H1 (cell line): ENCODE measurements around the gene CAV3. TPM values are rescaled to one million over a fixed set of nuclear protein-coding genes. Genes with fewer than 3 reads are reported as not detected.

Experiments used
- CTCF ChIA-PET: fragments of 300-600 bp; sonication (Branson Sonifier 250); formaldehyde crosslinking; loops from one replicate; lab custom pipeline; 2021; ENCODE audit not compliant: partially characterized antibody; lab: Charles Lee
- POLR2A ChIA-PET: fragments of 300-600 bp; sonication (Branson Sonifier 250); formaldehyde crosslinking; loops from one replicate; lab custom pipeline; 2021; ENCODE audit warnings: inconsistent platforms; ENCODE audit not compliant: partially characterized antibody; lab: Charles Lee
- DNase-seq, 2 experiments: peaks; one replicate each; pipeline versions ENCODE4 v3.0.0 to v3.0.0-alpha.2; 2010 to 2022; ENCODE audit warnings: low spot score in 2 of 2, low read depth in 1 of 2, mixed read lengths in 1 of 2
- FAIRE-seq: peaks from 2 replicates; lab custom pipeline; 2011; peaks lifted over from hg19 to GRCh38; lab: Jason Lieb, UNC
- H2AFZ ChIP-seq: 2 replicates; pipeline ENCODE4 v1.8.1; 2012; ENCODE audit warnings: low read length, inconsistent platforms
- H2AK5ac ChIP-seq: 2 replicates; pipeline ENCODE4 v1.6.1; 2013; ENCODE audit warnings: low read depth, low read length
- H2BK120ac ChIP-seq: replicated peaks from 2 replicates; pipeline ENCODE3; 2013; ENCODE audit warnings: low read depth, low read length, inconsistent platforms
- H2BK12ac ChIP-seq: 2 replicates; pipeline ENCODE4 v1.6.1; 2013; ENCODE audit warnings: low read depth, low read length
- H2BK15ac ChIP-seq: 2 replicates; pipeline ENCODE4 v1.6.1; 2013; ENCODE audit warnings: low read length
- H2BK20ac ChIP-seq: 2 replicates; pipeline ENCODE4 v1.6.1; 2013; ENCODE audit warnings: low read length
- H2BK5ac ChIP-seq: 2 replicates; pipeline ENCODE4 v1.6.1; 2013; ENCODE audit warnings: low read depth, low read length
- H3K14ac ChIP-seq: 2 replicates; pipeline ENCODE4 v1.6.1; 2013; ENCODE audit warnings: inconsistent platforms; ENCODE audit not compliant: insufficient read length
- H3K18ac ChIP-seq: 2 replicates; pipeline ENCODE4 v1.6.1; 2013; ENCODE audit warnings: low read length; ENCODE audit errors: extremely low read depth
- H3K23ac ChIP-seq: 2 replicates; pipeline ENCODE4 v1.6.1; 2013; ENCODE audit warnings: inconsistent platforms; ENCODE audit not compliant: insufficient read length
- H3K23me2 ChIP-seq: 2 replicates; pipeline ENCODE4 v1.6.1; 2013; ENCODE audit warnings: low read depth, low read length
- H3K27ac ChIP-seq: 2 replicates; pipeline ENCODE4 v1.6.1; 2011; ENCODE audit warnings: low read depth, low read length, inconsistent platforms
- H3K27me3 ChIP-seq, 4 experiments: replicated peaks in 1 of 4; 1 replicate in 1 of 4; 2 replicates in 3 of 4; pipeline versions ENCODE4 v1.6.1 to v1.8.1; 2011 to 2013; ENCODE audit warnings: low read length in 3 of 4, mild to moderate bottlenecking in 3 of 4, inconsistent platforms in 2 of 4, mixed read lengths in 2 of 4, moderate library complexity in 1 of 4; ENCODE audit not compliant: control insufficient read depth in 3 of 4, insufficient read depth in 3 of 4; ENCODE audit errors: extremely low read depth in 1 of 4
- H3K36me3 ChIP-seq, 4 experiments: 2 replicates each; pipeline versions ENCODE4 v1.6.1 to v1.8.1; 2011 to 2013; ENCODE audit warnings: mild to moderate bottlenecking in 4 of 4, low read length in 3 of 4, moderate library complexity in 2 of 4, control low read depth in 1 of 4, inconsistent platforms in 1 of 4; ENCODE audit not compliant: insufficient read depth in 4 of 4, control insufficient read depth in 2 of 4
- H3K4ac ChIP-seq: replicated peaks from 2 replicates; pipeline ENCODE3; 2013; ENCODE audit warnings: low read length, low read depth, mixed read lengths, inconsistent platforms; ENCODE audit not compliant: insufficient read length
- H3K4me1 ChIP-seq, 4 experiments: replicated peaks in 1 of 4; 1 replicate in 1 of 4; 2 replicates in 3 of 4; pipeline versions ENCODE4 v1.6.1 to v1.8.1; 2011 to 2013; ENCODE audit warnings: low read length in 3 of 4, inconsistent platforms in 2 of 4, mixed read lengths in 1 of 4; ENCODE audit not compliant: insufficient read depth in 4 of 4, control insufficient read depth in 3 of 4
- H3K4me2 ChIP-seq, 2 experiments: 2 replicates each; pipeline versions ENCODE4 v1.6.1 to v1.8.1; 2011 to 2013; ENCODE audit warnings: low read depth in 2 of 2, low read length in 2 of 2, control low read depth in 1 of 2, inconsistent platforms in 1 of 2, mild to moderate bottlenecking in 1 of 2; ENCODE audit not compliant: insufficient read depth in 1 of 2
- H3K4me3 ChIP-seq, 4 experiments: fragments of 200-600, 300-600 bp in 1 of 4; sonication (generic), shearing (Covaris generic), sonication (Bioruptor Twin) in 1 of 4; 2 replicates each; pipeline versions ENCODE4 v1.5.1 to v1.8.1; 2011 to 2016; ENCODE audit warnings: low read length in 4 of 4, low read depth in 3 of 4, control low read depth in 2 of 4, inconsistent platforms in 2 of 4, mild to moderate bottlenecking in 2 of 4, mixed read lengths in 1 of 4, moderate library complexity in 1 of 4; ENCODE audit not compliant: insufficient read depth in 2 of 4; ENCODE audit errors: extremely low read depth in 1 of 4
- H3K56ac ChIP-seq: replicated peaks from 2 replicates; pipeline ENCODE3; 2013; ENCODE audit warnings: low read depth, mild to moderate bottlenecking, mixed read lengths, low read length, inconsistent platforms; ENCODE audit not compliant: insufficient read length
- H3K79me1 ChIP-seq: 2 replicates; pipeline ENCODE4 v1.6.1; 2013; ENCODE audit warnings: low read depth, low read length, control low read depth
- H3K79me2 ChIP-seq, 2 experiments: 2 replicates each; pipeline versions ENCODE4 v1.6.1 to v1.8.1; 2012 to 2013; ENCODE audit warnings: low read length in 2 of 2, mild to moderate bottlenecking in 2 of 2, inconsistent platforms in 1 of 2; ENCODE audit not compliant: insufficient read depth in 2 of 2, control insufficient read depth in 1 of 2
- H3K9ac ChIP-seq, 4 experiments: replicated peaks in 1 of 4; 1 replicate in 1 of 4; 2 replicates in 3 of 4; pipeline versions ENCODE4 v1.6.1 to v1.8.1; 2011 to 2013; ENCODE audit warnings: low read depth in 3 of 4, low read length in 3 of 4, control low read depth in 2 of 4, mild to moderate bottlenecking in 2 of 4, moderate library complexity in 2 of 4, inconsistent platforms in 1 of 4; ENCODE audit errors: extremely low read depth in 1 of 4
- H3K9me3 ChIP-seq, 2 experiments: 2 replicates each; pipeline versions ENCODE4 v1.6.1 to v1.8.1; 2012 to 2013; ENCODE audit warnings: mild to moderate bottlenecking in 2 of 2, moderate library complexity in 2 of 2, control low read depth in 1 of 2, inconsistent platforms in 1 of 2, low read depth in 1 of 2, low read length in 1 of 2, mixed read lengths in 1 of 2; ENCODE audit not compliant: insufficient read depth in 2 of 2
- H4K20me1 ChIP-seq, 2 experiments: replicated peaks in 1 of 2; 2 replicates each; pipeline versions ENCODE3 to v1.8.1; 2011 to 2013; ENCODE audit warnings: inconsistent platforms in 2 of 2, low read length in 2 of 2, mild to moderate bottlenecking in 1 of 2; ENCODE audit not compliant: insufficient read depth in 2 of 2, control insufficient read depth in 1 of 2
- H4K5ac ChIP-seq: 2 replicates; pipeline ENCODE4 v1.6.1; 2013; ENCODE audit warnings: low read length, low read depth, mixed read lengths, inconsistent platforms; ENCODE audit not compliant: insufficient read length
- H4K8ac ChIP-seq: 2 replicates; pipeline ENCODE4 v1.8.0; 2013; ENCODE audit warnings: mild to moderate bottlenecking, moderate library complexity, low read length, inconsistent platforms; ENCODE audit not compliant: insufficient read depth; ENCODE audit errors: extremely low read depth
- H4K91ac ChIP-seq: replicated peaks from 2 replicates; pipeline ENCODE3; 2013; ENCODE audit warnings: low read length, mixed read lengths, inconsistent platforms; ENCODE audit not compliant: insufficient read length
- ATF2 ChIP-seq: IDR thresholded peaks from 2 replicates; pipeline ENCODE4 v1.6.1; 2012; ENCODE audit warnings: low read length, inconsistent platforms
- CTBP2 ChIP-seq: IDR thresholded peaks from 2 replicates; pipeline ENCODE4 v1.7.0; 2011; ENCODE audit warnings: borderline replicate concordance, mild to moderate bottlenecking, moderate library complexity, mixed read lengths, low read length; ENCODE audit not compliant: insufficient read depth, insufficient read length
- E2F6 ChIP-seq: IDR thresholded peaks from 2 replicates; pipeline ENCODE4 v1.6.1; 2012; ENCODE audit warnings: inconsistent platforms
- KDM1A ChIP-seq: fragments of 200-600, 300-600 bp; sonication (generic); IDR thresholded peaks from 2 replicates; pipeline ENCODE4 v1.7.1; 2016; ENCODE audit warnings: mild to moderate bottlenecking, low read length, borderline replicate concordance
- KDM4A ChIP-seq: IDR thresholded peaks from one replicate; pipeline ENCODE4 v1.7.1; 2012; ENCODE audit warnings: low read depth, mild to moderate bottlenecking, moderate library complexity, low read length, inconsistent platforms; ENCODE audit not compliant: severe bottlenecking
- RAD21 ChIP-seq, 2 experiments: IDR thresholded peaks in 1 of 2; conservative IDR thresholded peaks in 1 of 2; 2 replicates each; pipeline ENCODE4 v1.6.1; 2011; ENCODE audit warnings: low read depth in 2 of 2, low read length in 2 of 2, improper control_type of control experiment in 1 of 2, inconsistent platforms in 1 of 2, mild to moderate bottlenecking in 1 of 2, moderate library complexity in 1 of 2
- TCF12 ChIP-seq: IDR thresholded peaks from 2 replicates; pipeline ENCODE4 v1.6.1; 2011; ENCODE audit warnings: low read depth, mild to moderate bottlenecking, low read length
- WGBS, 2 experiments: shearing (Covaris generic) in 1 of 2; methylation state at CpG; one replicate each; pipeline versions ENCODE4 v1.1.6 to v1.1.7; 2013 to 2015; ENCODE audit warnings: low lambda C conversion rate in 2 of 2, mixed read lengths in 2 of 2, inconsistent platforms in 1 of 2, low coverage in 1 of 2, missing lambda C conversion rate in 1 of 2; ENCODE audit not compliant: insufficient replicate concordance in 2 of 2, insufficient coverage in 1 of 2, insufficient read length in 1 of 2; ENCODE audit errors: extremely low coverage in 1 of 2, missing lambda C conversion rate in 1 of 2; 5-methylcytosine and 5-hydroxymethylcytosine counted together
- polyA plus RNA-seq, 7 experiments: library from polyadenylated mRNA; depleted of rRNA in 3 of 7; stranded (reverse) in 5 of 7; unstranded in 2 of 7; fragments of >200 nt in 5 of 7; fragments of 200-250 nt in 2 of 7; gene quantifications; 1 replicate in 5 of 7; 2 replicates in 1 of 7; 4 replicates in 1 of 7; pipeline versions ENCODE4 v1.2.1 to v1.2.3, GENCODE V29; 2011 to 2013; ENCODE audit warnings: missing spikeins in 2 of 7, mixed read lengths in 2 of 7
- total RNA-seq: library from RNA; stranded (reverse); fragmentation: NEBNext Ultra II Directional; extraction: Animal tissue kit (Norgen Biotek cat#: 25700); gene quantifications from 2 replicates; pipeline ENCODE4 v1.2.1, GENCODE V29; 2021

Gene CAV3
- total and polyA plus RNA-seq, 2 of the 8 experiments (the other 6 are each of a cell fraction or from before 2014, with no cell fraction given): not detected

- H3K79me1 ChIP-seq: no peaks in the 10 kb centered on the region
- H3K4me2 ChIP-seq: peak overlapping the region; percentile 58 to 85
- no peak overlapping the region for H4K8ac ChIP-seq
- H3K23ac ChIP-seq: no peak overlapping the region
- no peak overlapping the region for H2BK20ac ChIP-seq
- CTCF ChIA-PET: interaction anchor here (0.6 to 3.6 kb wide), 18 partner anchors 8 to 219 kb away, joined by 3 to 30 read pairs (median 5); no protein-coding TSS in a partner anchor
- peaks cover 0 to 17% (median 8%) of the 10 kb centered on the region in 4 experiments; a peak in 6 of 7 replicates for H3K4me1 ChIP-seq
- FAIRE-seq (no peak), DNase-seq (peak; percentile 58 to 78)
- peak overlapping the region; percentile 27 for H4K91ac ChIP-seq
- no peak overlapping the region for H3K27ac ChIP-seq
- H2BK5ac ChIP-seq: no peak overlapping the region
- no peak overlapping the region for H2BK120ac ChIP-seq
- H3K36me3 ChIP-seq: no peaks in the 10 kb centered on the region
- peak overlapping the region; percentile 20 to 53 (median 37) for H3K4me3 ChIP-seq
- 0 out of 2 replicates have a peak overlapping the region, but pooled peaks have one; percentile 74 for H3K18ac ChIP-seq
- no peaks in the 10 kb centered on the region for H3K9me3 ChIP-seq
- no peak overlapping the region for H2BK15ac ChIP-seq
- H3K9ac ChIP-seq: no peak overlapping the region
- POLR2A ChIA-PET: interaction anchor here (1.2 kb wide), 1 partner anchor 54 kb away, joined by 3 read pairs; no protein-coding TSS in a partner anchor
- H3K14ac ChIP-seq: no peak overlapping the region
- peaks cover 2% of the 10 kb centered on the region; the same call in 1 of the 2 replicates for H3K23me2 ChIP-seq
- no peak overlapping the region for H4K5ac ChIP-seq
- no peaks in the 10 kb centered on the region for H3K79me2 ChIP-seq
- peaks cover 2 to 3% of the 10 kb centered on the region in 2 experiments for H4K20me1 ChIP-seq
- H2AFZ ChIP-seq: peak overlapping the region; percentile 84; the same call in 1 of the 2 replicates
- H2AK5ac ChIP-seq: no peak overlapping the region
- WGBS, 2 experiments: 17% methylated on average over 70 of the region's 74 CpGs; no CpG with 5 or more reads in 1 of the 2 experiments
- peak overlapping the region; percentile 78; the same call in 1 of the 2 replicates for H2BK12ac ChIP-seq
- no peak overlapping the region for H3K56ac ChIP-seq
- no peak overlapping the region for H3K4ac ChIP-seq
- peaks cover 24 to 38% (median 37%) of the 10 kb centered on the region in 4 experiments for H3K27me3 ChIP-seq
- TF ChIP-seq ATF2 (no peak), KDM1A (peak; percentile 13; the same call in 1 of the 2 replicates), TCF12 (no peak), CTBP2 (peak; percentile 39), RAD21 (IDR thresholded peaks at IDR 0.05 in 1 of 2, conservative IDR thresholded peaks at IDR 0.05 in 1 of 2; ENCODE audit: low read depth in 2 of 2, low read length in 2 of 2) (peak; percentile 51 to 55), E2F6 (peak; percentile 70; the same call in 1 of the 2 replicates), KDM4A (peak; percentile 93)
Measured at GRCh38 chr3:8767667-8768363, 34.2 kb downstream of the CAV3 start.
